Activated CD8-positive, alpha-beta memory T cell treated with anti-CD3 and anti-CD28 coated beads, Interleukin-2, amount 50 U/mL, for 24 hours (primary cell): Measurements from ENCODE around the gene GPC3.
"Not testable (repeated sequence)": the region's sequence is repeated elsewhere in the genome, so short reads cannot be mapped to it uniquely, and the experiment has no call there.

Experiments
- DNase-seq: peaks from one replicate; pipeline ENCODE4 v3.0.0-alpha.2; 2020; ENCODE audit errors: extremely low read depth

The GPC3 gene

DNA sequence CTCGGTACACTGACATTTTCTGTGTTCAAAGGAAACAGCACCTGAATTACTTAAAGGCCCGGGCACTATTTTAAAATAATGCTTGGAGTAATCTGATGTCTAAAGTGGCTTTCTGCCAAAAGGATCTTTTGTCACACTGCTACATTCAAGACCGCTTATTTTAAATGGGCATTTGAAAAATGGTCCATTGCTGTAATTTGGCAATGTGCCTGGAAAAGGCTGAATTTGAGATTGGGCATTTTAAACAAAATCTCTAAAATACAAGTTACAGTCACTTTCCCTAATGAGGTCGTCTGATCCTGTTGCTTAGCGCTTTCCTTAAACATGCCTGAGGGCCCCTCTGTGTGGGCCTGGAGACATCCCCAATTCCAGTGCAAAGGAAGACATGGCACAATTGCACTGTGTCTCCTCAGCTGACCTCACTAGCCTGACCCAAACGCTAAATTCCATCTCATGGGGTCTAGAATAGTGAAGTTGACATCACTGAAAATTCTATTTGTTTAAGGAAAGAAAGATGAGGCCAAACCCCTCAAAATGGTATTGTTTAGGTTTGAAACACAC, 214.2 kb downstream of the GPC3 start:
- no peak for DNase-seq

DNA sequence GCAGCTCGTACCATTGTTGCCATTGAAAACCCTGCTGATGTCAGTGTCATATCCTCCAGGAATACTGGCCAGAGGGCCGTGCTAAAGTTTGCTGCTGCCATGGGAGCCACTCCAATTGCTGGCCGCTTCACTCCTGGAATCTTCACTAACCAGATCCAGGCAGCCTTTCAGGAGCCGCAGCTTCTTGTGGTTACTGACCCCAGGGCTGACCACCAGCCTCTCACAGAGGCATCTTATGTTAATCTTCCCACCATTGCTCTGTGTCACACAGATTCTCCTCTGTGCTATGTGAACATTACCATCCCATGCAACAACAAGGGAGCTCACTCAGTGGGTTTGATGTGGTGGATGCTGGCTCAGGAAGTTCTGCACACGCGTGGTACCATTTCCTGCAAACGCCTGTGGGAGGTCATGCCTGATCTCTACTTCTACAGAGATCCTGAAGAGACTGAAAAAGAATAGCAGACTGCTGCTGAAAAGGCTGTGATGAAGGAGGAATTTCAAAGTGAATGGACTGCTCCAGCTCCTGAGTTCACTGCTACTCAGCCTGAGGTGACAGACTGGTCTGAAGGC, 222.3 kb downstream of the GPC3 start:
- DNase-seq, result not testable (repeated sequence)

DNA sequence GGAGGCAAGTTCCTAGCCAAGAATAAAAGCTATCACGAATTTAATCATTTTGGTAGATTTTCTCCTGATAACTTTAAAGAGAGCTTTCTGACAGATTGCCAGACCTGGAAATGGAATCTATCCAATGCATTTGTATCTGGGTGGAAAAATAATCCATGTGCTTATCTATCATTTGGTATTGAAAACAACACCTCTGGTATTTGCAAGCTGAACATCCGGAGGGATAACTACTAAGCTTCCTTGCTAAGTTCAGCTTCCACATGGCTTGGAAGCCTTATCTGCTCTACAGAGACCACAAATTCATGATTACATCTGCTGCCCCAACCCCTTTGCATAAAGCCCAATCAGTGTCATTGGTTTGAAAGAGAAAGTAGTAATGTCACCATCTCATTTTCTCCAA, 230.7 kb downstream of the GPC3 start:
- no peak for DNase-seq

DNA sequence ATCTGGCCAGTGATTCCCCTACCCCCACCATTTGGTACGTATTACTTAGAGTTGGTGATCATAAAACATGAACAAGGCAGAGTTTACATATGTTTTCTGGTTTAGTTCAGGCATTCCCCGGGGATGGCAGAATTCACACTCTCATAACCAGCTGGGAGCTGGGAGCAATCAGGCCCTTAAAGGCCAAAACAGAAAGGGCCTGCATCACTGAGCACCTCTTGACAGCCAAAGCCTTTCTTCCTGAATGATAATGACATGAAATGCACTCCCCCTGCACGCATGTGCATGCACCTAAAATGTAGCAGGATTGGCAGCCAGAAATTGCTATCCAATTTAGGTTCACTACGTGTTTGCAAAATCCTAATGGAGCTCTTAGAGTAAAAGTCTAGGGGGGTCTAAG, 235.4 kb downstream of the GPC3 start:
- no peak for DNase-seq

DNA sequence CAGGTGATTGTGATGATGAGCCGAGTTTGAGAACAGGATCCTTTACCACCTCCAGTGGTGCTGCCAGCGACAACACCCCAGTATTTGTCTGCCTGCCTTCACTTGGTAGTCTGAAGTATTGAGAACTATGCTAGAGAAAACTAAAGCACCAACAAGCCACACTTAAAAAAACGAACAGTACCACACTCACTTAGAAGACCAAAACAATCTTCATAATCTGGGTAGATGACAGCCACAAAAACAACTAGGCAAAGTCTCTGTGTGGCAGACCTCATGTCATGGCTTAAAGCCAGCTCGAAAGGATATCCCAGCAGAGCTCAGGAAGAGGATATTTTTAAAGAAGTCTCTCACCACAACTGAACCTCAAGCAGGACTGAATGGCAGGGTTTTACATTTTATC, 236.0 kb downstream of the GPC3 start:
- DNase-seq, result no peak

DNA sequence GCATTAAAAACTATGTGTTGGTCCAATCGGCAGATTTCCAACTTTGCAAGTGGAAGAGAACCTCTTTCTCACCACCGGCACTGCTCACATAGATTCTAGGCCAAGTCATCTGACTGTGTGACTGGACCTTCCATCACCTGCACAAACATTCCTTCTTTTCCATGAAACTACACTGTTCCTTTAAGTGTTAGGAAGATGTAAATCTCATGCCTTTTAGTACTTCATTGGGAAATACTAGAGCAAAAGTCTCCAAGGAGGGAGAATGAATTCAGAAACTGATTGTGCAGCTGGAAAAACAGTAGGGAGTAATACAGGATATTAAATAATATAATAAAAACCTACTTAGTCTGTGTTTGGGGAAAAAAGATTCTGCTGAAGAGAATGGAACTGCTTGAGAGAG, 238.2 kb downstream of the GPC3 start:
- DNase-seq, result no peak

DNA sequence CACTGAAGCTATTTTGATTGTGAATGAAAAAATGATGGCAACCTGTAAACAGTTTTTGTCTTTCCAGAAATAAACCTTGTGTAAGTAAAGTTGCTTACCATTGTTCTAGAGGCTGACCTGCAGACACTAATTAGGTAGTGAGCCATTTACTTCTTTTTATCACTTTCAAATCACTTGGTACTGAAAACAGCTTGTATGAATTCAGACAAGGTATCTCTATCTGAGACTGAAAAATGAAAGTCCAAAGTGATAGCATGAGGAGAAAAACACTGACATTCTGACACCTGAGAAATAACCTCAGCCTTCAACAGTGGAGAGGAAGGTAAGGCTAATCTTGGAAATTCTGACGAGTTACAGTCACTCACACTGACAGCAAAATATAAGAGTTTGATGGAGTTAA, 238.8 kb downstream of the GPC3 start:
- no peak for DNase-seq

DNA sequence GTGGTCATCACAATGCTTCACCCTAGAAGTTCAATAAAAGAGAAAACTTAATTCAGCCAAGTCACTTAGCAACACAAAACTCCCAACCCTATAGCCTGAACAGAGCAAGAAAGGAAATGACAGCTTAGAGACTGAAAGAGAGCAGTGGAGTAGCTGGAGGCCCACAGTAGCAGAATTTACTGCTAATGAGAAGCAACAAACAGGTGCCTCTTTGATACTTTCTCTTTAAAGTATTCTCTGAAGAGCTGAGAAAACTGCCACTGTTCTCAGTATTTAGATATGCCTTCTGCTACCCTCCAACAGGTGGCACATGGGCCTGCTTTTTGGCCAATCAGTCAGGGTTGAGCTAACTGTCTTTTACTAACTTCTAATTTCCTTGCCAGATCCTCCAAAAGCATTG, 240.0 kb downstream of the GPC3 start:
- DNase-seq, result no peak

DNA sequence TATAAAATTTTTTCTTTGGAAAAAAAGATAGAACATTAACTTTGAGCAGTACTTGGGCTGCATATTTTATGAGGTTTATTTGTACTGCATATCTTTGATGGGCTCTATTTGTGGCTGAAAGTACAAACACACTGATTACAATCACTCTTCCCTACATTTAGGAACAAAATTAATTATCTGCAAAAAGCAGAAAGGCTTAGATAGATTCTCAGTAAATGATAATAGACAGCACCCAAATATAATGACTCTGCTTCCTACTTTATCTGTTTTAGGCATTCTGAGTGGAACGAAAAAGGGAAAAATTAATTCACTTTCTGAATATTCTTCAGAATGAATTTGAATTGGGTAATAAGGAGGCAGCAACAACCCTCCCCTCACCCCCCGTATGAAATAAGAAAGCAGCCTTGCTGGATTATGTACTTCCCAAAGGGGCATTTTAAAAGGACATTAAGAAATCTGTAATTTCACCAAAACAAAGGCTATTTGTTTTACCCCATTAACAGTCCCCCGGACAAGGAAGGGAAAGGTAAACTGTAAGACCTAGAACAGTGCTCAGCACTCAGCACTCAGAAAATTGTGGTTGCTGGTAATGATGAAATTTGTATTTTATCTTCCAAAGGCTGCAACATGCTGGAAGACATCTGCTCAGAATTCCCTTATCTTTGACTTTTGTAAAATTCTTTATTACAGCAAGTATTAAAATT, 242.6 kb downstream of the GPC3 start:
- DNase-seq, result no peak

DNA sequence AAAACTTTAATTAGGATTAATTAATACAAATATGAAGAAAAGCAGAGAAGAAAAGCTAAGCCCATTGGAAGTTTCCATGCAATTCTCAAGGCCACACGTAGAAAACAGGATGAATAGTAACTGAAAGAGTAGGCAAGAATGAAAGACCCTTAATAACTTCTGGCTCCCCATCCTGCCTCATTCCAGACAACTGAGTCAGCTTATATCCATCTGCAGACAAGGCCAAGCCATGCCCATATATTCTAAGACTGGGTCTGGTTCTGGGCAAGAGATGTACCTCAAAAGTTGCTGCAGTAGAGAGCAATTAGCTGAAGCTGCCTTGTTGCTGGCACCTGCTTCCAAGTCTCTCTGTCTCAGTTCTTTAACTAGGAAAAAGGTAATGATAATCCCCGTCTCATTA, 244.1 kb downstream of the GPC3 start:
- DNase-seq, result no peak

DNA sequence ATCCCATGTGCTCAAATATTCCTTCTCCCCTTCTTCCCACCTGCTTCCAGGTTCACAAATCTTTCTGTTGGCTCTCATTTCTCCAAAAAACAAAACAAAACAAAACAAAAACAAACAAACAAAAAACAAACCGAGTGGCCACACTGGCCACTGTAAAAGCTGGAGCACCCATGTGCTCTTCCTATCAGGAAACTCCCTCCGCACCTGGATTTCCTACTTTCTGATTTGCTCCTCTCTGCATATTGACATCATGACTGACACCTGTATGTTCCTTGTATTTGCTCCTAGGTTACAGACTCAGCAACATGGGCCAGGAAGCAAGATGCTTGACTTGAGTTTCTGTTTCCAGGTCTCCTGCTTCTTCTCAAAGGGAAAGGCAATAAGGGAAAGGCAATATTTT, 258.8 kb downstream of the GPC3 start:
- no peak for DNase-seq

DNA sequence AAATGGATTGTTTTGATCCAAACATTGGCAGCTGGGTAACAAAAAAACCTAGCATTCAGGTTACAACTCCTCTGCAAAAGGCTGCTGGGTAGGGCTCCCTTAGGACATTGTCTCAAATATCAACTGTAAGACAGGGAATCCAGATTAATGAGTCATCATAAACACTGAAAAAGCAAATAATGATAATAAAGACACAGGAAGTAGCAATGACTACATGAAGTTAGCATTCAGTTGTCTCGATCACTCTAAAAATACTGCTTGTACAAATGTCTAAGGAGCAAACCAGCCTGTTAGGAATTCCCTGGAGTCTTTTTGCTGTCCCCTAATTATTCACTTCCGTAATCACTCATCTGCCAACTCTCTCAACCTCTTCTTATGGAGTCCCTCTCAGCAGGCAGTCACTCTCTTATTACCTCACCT, 259.2 kb downstream of the GPC3 start:
- no peak for DNase-seq

DNA sequence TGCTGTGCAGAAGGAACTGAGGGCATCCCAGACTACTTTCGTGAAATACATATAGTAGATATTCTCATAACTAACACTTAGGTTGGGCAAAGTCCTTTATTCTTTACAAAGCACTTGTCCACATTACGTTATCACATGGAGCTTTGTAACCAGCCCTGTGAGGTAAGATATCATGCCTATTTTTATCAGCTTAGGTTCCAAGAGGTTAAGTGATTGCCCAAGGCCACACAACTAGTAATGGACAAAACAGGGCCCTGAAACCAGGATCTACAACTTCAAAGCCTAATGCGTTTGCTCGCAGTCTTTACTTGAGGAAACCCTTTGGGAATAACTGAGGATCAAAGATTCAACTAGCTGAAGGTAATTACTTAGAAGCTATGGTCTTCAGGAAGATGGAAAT, 261.5 kb downstream of the GPC3 start:
- no peak for DNase-seq

DNA sequence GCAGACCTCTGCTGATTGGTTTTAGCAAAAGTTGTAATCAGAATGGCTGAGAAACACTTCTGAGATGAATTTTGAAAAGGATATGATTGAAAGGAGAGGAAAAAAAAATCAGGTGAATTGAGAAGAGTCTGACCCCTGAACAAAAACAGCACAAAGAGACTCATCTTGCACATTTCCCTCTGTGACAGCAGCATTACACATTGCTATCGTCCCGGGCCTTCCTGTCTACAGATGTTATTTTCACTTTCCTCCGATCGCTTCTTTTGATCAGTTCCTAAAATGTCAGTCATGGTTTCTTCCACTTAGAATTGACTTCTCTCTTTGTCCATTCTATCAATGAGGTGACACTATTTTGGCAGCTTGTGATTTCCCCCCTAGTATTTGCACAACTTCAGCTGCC, 262.6 kb downstream of the GPC3 start:
- no peak for DNase-seq

DNA sequence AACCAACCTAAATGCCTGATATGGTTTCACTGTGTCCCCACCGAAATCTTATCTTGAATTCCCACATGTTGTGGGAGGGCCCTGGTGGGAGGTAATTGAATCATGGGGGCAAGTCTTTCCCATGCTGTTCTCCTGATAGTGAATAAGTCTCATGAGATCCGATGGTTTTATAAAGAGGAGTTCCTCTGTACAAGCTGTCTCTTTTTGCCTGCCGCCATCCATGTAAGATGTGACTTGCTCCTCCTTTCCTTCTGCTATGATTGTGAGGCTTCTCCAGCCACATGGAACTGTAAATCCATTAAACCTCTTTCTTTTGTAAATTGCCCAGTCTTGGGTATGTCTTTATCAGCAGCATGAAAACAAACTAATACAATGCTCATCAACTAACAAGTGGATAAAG, 265.1 kb downstream of the GPC3 start:
- not testable (repeated sequence) for DNase-seq

DNA sequence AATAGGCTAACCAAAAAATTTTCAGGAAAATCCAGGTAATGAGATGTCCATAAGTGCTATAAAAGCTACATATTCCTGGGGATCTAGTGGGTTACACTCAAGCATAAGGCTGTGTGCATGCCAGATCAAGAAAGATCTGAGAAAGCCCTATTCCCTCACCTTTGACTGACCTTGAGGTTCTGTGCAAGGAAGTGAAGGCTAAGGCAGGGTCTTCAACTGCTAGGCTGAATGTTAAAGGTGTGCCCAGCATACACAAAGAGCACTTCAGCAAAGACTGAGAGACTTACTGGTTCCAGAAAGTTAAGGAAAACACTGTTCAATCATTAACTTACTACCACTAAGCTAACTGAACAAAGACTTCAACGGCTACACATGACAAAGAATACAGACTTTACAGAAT, 269.7 kb downstream of the GPC3 start:
- no peak for DNase-seq

DNA sequence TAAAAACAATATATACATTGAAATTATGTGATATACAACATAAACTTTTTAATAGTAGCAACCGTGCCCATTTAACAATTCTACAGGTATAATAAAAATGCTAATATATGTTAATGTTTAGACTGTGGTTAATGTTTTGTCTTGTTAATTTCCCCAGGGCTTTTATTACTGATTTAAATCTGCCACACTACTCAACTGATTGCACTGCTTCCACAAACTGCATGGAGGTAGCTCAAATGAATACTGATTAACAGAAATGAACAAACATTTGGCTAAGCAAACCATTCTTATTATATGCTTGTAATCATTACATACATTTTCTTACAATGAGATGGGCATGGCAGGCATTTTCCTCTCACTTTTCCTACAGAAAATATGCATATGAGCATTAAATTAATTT, 275.9 kb downstream of the GPC3 start:
- no peak for DNase-seq

DNA sequence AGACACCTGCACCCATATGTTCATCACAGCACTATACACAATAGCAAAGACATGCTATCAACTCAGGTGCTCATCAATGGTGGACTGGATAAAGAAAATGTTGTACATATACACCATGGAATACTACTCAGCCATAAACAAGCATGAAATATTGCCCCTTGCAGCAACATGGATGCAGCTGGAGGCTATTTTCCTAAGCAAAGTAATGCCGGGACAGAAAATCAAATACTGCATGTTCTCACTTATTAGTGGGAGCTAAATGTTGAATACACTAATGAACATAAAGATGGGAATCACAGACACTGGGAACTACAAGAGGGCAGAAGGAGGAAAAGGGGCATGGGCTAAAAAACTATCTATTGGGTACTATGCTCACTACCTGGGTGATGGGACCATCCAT, 278.5 kb downstream of the GPC3 start:
- DNase-seq, result no peak

DNA sequence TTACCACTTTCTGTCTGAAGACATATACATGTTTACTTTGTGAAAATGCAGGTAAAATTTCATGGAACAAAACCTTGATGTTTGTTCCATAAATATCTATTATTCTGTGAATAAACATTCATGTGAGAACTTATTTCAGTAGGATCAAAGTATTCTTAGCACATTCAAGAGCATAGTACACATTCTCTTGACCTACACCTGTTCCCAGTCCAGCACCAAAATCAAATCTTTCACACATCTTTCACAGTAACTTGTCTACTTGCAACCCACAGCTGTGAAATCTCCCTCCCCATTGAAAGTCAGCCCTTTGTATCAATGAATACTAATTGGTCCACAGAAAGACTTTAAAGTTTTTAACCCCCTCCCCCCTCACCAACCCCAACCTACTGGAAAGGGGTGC, 283.2 kb downstream of the GPC3 start:
- DNase-seq, result no peak

DNA sequence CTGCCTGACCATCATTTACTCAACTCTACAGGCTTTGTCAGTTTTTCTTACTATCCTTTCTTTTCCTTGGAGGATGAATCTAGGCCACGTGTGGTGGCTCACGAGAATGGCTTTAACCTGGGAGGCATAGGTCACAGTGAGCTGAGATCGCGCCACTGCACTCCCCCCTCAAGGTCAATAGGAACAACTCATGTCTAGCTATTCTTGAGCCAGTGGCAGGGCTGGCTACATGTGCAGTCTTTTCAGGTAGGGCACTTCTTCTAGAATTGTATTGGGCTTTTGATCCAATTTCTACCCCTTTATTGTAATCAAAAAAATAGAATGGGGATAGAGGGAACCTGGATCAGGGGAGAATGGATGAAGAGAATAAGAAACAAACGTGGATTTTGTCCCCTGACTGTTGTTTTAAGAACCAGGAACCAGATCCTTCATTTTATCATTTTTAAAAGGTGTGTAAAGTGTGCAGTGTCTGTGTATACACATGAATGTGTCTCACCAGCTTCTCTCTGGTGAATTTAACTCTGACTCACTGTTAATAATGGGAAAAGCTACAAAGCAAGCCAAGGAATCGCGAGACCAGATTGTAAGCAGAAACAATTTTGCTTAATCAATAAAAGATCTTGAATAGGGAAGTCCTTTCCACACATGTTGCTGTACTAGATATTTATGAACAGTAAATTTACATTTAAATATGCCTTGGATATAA, 286.2 kb downstream of the GPC3 start:
- DNase-seq, result no peak

DNA sequence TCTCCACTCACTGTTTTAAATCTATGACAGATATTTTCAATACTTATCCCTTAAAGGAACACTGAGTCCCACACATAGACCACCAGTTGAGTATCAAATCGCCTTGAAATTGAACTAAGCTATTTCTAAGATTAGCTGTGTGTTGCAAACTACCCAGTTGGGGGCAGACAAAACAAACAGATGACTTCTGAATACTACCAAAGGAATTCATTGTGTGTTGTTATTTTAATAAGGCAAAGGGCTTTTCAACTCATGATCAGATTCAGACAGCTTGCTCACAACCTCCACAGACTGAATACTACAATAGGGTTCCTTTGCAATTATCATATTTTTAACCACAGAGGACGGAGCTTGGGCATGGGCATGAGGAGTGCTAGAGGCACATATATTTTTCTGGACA, 287.1 kb downstream of the GPC3 start:
- no peak for DNase-seq

DNA sequence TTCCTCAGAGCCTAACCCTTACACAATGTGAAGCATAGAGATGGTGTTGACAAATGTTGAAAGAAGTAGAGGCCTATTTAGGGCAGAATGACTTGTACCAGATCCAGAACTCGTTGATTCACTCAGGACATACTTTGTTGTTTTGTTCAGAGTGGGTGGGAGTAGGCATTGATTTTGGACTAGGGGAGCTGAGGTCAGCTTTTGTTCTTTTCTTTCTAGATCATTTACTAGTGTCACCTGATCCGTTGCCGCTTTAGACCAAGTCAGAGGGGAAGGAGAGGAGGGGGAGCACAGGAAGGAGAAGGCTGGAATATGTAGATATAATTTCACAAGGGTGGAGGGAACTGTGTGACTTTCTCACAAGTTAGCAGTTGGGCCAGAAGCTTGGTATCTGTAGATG, 287.7 kb downstream of the GPC3 start:
- DNase-seq, result no peak

DNA sequence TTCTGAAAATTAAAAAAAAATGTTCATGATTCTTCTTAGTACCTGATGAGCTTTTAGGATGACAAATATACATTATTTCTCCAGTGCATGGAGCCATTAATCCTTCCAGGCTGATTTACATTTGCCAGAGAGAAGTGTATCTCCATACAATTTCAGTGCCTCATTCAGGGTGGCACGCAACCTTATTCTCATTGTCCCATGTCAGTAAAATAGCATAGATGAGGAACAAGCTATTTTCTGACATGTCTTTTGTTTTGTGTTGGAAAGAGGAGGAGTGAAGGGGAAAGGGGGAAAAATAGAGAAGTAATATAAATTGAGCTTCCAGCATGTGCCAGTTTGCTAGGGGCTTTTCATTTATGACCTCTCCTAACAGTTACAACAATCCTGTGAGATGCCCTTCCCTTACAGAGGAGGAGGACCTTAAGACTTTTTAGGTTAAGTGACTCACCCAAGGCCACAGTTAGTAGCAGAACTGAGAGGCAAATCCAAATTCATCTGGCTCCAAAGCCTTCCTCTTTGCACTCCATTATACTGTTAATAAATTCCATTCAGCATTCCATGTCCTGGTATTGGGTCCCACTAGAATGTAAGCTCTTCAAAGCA, 295.3 kb downstream of the GPC3 start:
- no peak for DNase-seq
